H9 (cell line): Measurements from ENCODE around the gene AQP5. TPM values are rescaled to one million over a fixed set of nuclear protein-coding genes. Genes with fewer than 3 reads are reported as not detected.

Experiments
- DNase-seq: peaks from one replicate; pipeline ENCODE4 v3.0.0-alpha.2; 2017
- H2AFZ ChIP-seq: one replicate; pipeline ENCODE4 v1.6.1; 2013; ENCODE audit warnings: mild to moderate bottlenecking, low read length, control low read depth, moderate library complexity
- H2AK5ac ChIP-seq: 2 replicates; pipeline ENCODE4 v1.6.1; 2013; ENCODE audit warnings: low read length, control low read depth, mixed read lengths; ENCODE audit not compliant: insufficient read length
- H2BK120ac ChIP-seq: one replicate; pipeline ENCODE4 v1.6.1; 2013; ENCODE audit warnings: low read depth, mild to moderate bottlenecking, low read length, control low read depth, inconsistent platforms; ENCODE audit not compliant: poor library complexity, severe bottlenecking
- H2BK12ac ChIP-seq: 2 replicates; pipeline ENCODE4 v1.6.1; 2013; ENCODE audit warnings: low read length, control low read depth, mixed read lengths, low read depth; ENCODE audit not compliant: insufficient read length
- H2BK15ac ChIP-seq: 2 replicates; pipeline ENCODE4 v1.6.1; 2013; ENCODE audit warnings: low read depth, low read length, control low read depth
- H2BK20ac ChIP-seq: one replicate; pipeline ENCODE4 v1.6.1; 2013; ENCODE audit warnings: low read depth, mild to moderate bottlenecking, low read length, control low read depth, inconsistent platforms; ENCODE audit not compliant: poor library complexity, severe bottlenecking
- H2BK5ac ChIP-seq: 2 replicates; pipeline ENCODE4 v1.6.1; 2013; ENCODE audit warnings: low read length, control low read depth, mixed read lengths; ENCODE audit not compliant: insufficient read length
- H3K14ac ChIP-seq: 2 replicates; pipeline ENCODE4 v1.6.1; 2013; ENCODE audit warnings: low read length, control low read depth; ENCODE audit not compliant: insufficient read depth
- H3K18ac ChIP-seq: 2 replicates; pipeline ENCODE4 v1.6.1; 2013; ENCODE audit warnings: low read depth, mild to moderate bottlenecking, mixed read lengths, low read length, control low read depth; ENCODE audit not compliant: insufficient read length
- H3K23ac ChIP-seq: 2 replicates; pipeline ENCODE4 v1.6.1; 2013; ENCODE audit warnings: low read length, control low read depth, mixed read lengths, low read depth; ENCODE audit not compliant: insufficient read length
- H3K23me2 ChIP-seq: 2 replicates; pipeline ENCODE4 v1.6.1; 2013; ENCODE audit warnings: low read depth, mild to moderate bottlenecking, mixed read lengths, low read length, control low read depth; ENCODE audit not compliant: insufficient read length, poor library complexity, severe bottlenecking
- H3K27ac ChIP-seq: 2 replicates; pipeline ENCODE4 v1.5.1; 2013; ENCODE audit warnings: low read length, control low read depth, mixed read lengths, low read depth; ENCODE audit not compliant: insufficient read length
- H3K27me3 ChIP-seq: 2 replicates; pipeline ENCODE4 v1.6.1; 2013; ENCODE audit warnings: low read length, control low read depth, inconsistent platforms; ENCODE audit not compliant: insufficient read depth
- H3K4ac ChIP-seq: 2 replicates; pipeline ENCODE4 v1.6.1; 2013; ENCODE audit warnings: low read depth, mild to moderate bottlenecking, control low read depth, inconsistent platforms, low read length, moderate library complexity
- H3K4me1 ChIP-seq: 2 replicates; pipeline ENCODE4 v1.6.1; 2013; ENCODE audit warnings: low read length, control low read depth, inconsistent platforms; ENCODE audit not compliant: insufficient read depth
- H3K4me2 ChIP-seq: 2 replicates; pipeline ENCODE4 v1.6.1; 2013; ENCODE audit warnings: low read length, control low read depth, mixed read lengths; ENCODE audit not compliant: insufficient read length, insufficient read depth
- H3K56ac ChIP-seq: 2 replicates; pipeline ENCODE4 v1.6.1; 2013; ENCODE audit warnings: low read depth, mild to moderate bottlenecking, mixed read lengths, low read length, control low read depth; ENCODE audit not compliant: insufficient read length
- H3K79me1 ChIP-seq: 2 replicates; pipeline ENCODE4 v1.6.1; 2013; ENCODE audit warnings: low read depth, mild to moderate bottlenecking, moderate library complexity, low read length, control low read depth, inconsistent platforms; ENCODE audit not compliant: insufficient read depth, poor library complexity, severe bottlenecking
- H3K79me2 ChIP-seq: 2 replicates; pipeline ENCODE4 v1.6.1; 2013; ENCODE audit warnings: low read length, control low read depth, inconsistent platforms; ENCODE audit not compliant: insufficient read depth
- H3K9ac ChIP-seq: 2 replicates; pipeline ENCODE4 v1.6.1; 2013; ENCODE audit warnings: low read length, control low read depth, mixed read lengths; ENCODE audit not compliant: insufficient read length; ENCODE audit errors: extremely low read depth
- H3K9me3 ChIP-seq: one replicate; pipeline ENCODE4 v1.6.1; 2013; ENCODE audit warnings: low read depth, low read length, inconsistent platforms; ENCODE audit not compliant: control insufficient read depth
- H3T11ph ChIP-seq: one replicate; pipeline ENCODE4 v1.6.1; 2013; ENCODE audit warnings: mild to moderate bottlenecking, low read length, control low read depth, inconsistent platforms
- H4K20me1 ChIP-seq: one replicate; pipeline ENCODE4 v1.6.1; 2013; ENCODE audit not compliant: control insufficient read depth, insufficient read length, insufficient read depth
- H4K5ac ChIP-seq: 2 replicates; pipeline ENCODE4 v1.6.1; 2013; ENCODE audit warnings: low read depth, mild to moderate bottlenecking, mixed read lengths, low read length, control low read depth; ENCODE audit not compliant: insufficient read length
- H4K8ac ChIP-seq: replicated peaks from 2 replicates; pipeline ENCODE4 v1.6.1; 2013; ENCODE audit warnings: low read length, control low read depth, mixed read lengths, low read depth; ENCODE audit not compliant: insufficient read length
- H4K91ac ChIP-seq: 2 replicates; pipeline ENCODE4 v1.6.1; 2013; ENCODE audit warnings: low read depth, mild to moderate bottlenecking, moderate library complexity, mixed read lengths, low read length, control low read depth; ENCODE audit not compliant: insufficient read length
- H3K27ac Mint-ChIP-seq, 3 experiments: 2 replicates in 2 of 3; 3 replicates in 1 of 3; pipeline ENCODE4 v1.8.0; 2020 to 2021; ENCODE audit warnings: mixed read lengths in 3 of 3, mild to moderate bottlenecking in 1 of 3, moderate library complexity in 1 of 3
- H3K27me3 Mint-ChIP-seq: 2 replicates; pipeline ENCODE4 v1.8.0; 2021; ENCODE audit warnings: low read depth, mild to moderate bottlenecking, moderate library complexity, mixed read lengths
- H3K36me3 Mint-ChIP-seq, 3 experiments: 2 replicates in 2 of 3; 3 replicates in 1 of 3; pipeline ENCODE4 v1.8.0; 2020 to 2021; ENCODE audit warnings: low read depth in 3 of 3, mixed read lengths in 3 of 3; ENCODE audit not compliant: insufficient read depth in 1 of 3
- H3K4me1 Mint-ChIP-seq, 2 experiments: 2 replicates each; pipeline ENCODE4 v1.8.0; 2020; ENCODE audit warnings: mixed read lengths in 2 of 2
- H3K4me3 Mint-ChIP-seq, 2 experiments: 2 replicates in 1 of 2; 3 replicates in 1 of 2; pipeline ENCODE4 v1.8.0; 2020 to 2021; ENCODE audit warnings: mild to moderate bottlenecking in 2 of 2, mixed read lengths in 2 of 2, moderate library complexity in 1 of 2
- H3K9me3 Mint-ChIP-seq, 2 experiments: 2 replicates in 1 of 2; 3 replicates in 1 of 2; pipeline ENCODE4 v1.8.0; 2020; ENCODE audit warnings: mild to moderate bottlenecking in 2 of 2, mixed read lengths in 2 of 2, moderate library complexity in 1 of 2
- CTCF ChIP-seq: fragments of 200-600 bp; sonication (generic); conservative IDR thresholded peaks from 3 replicates; pipeline ENCODE4 v1.8.0; 2021; ENCODE audit warnings: antibody characterized with exemption, mild to moderate bottlenecking
- WGBS: extraction: QIAGEN DNeasy Blood & Tissue Kit; methylation state at CpG from one replicate; pipeline ENCODE4 v1.1.7; 2013; ENCODE audit warnings: missing lambda C conversion rate, low lambda C conversion rate, mixed read lengths; ENCODE audit not compliant: insufficient read length; ENCODE audit errors: extremely low coverage; 5-methylcytosine and 5-hydroxymethylcytosine counted together
- total RNA-seq: library from RNA; stranded (reverse); gene quantifications from 2 replicates; pipeline ENCODE4 v1.2.1, GENCODE V29; 2021

The AQP5 gene
- total RNA-seq, 1 experiment from 2014 or later: 2.8 TPM

- Histone ChIP-seq H3K4me2 (no peak overlapping the region), H3K4me1 (no peaks in the 10 kb centered on the region), H3T11ph (no peak overlapping the region), H3K14ac (no peak overlapping the region), H2BK15ac (no peak overlapping the region), H2AFZ (no peak overlapping the region), H2AK5ac (no peak overlapping the region), H4K8ac (no peak overlapping the region), H3K79me1 (no peaks in the 10 kb centered on the region), H2BK12ac (no peak overlapping the region), H3K79me2 (no peaks in the 10 kb centered on the region), H3K23me2 (no peaks in the 10 kb centered on the region), H4K91ac (no peak overlapping the region), H2BK120ac (no peak overlapping the region), H4K5ac (no peak overlapping the region), H3K23ac (no peak overlapping the region), H3K27ac (no peak overlapping the region), H3K4ac (no peak overlapping the region), H3K18ac (no peak overlapping the region), H3K9ac (no peak overlapping the region), H4K20me1 (no peaks in the 10 kb centered on the region), H3K56ac (no peak overlapping the region), H3K27me3 (no peaks in the 10 kb centered on the region), H2BK5ac (no peak overlapping the region), H2BK20ac (no peak overlapping the region), H3K9me3 (no peaks in the 10 kb centered on the region)
- no peaks in the 10 kb centered on the region for H3K9me3 Mint-ChIP-seq
- H3K36me3 Mint-ChIP-seq: no peaks in the 10 kb centered on the region
- TF ChIP-seq CTCF: no peak
- peaks cover 4% of the 10 kb centered on the region for H3K27me3 Mint-ChIP-seq
- peak; percentile 28 for DNase-seq
- H3K4me1 Mint-ChIP-seq: peaks cover 0 to 8% of the 10 kb centered on the region in 2 experiments; a peak in 3 of 4 replicates
- H3K27ac Mint-ChIP-seq: no peak overlapping the region; a peak in 1 of 7 replicates
- WGBS: no CpG with 5 or more reads among the region's 12 CpGs
- no peak overlapping the region for H3K4me3 Mint-ChIP-seq
These were observed 41.3 kb upstream of the AQP5 start for GRCh38 chr12:49920241-49920914.
